Parathyroid adenoma (tissue), 2 donors: ENCODE measurements around the gene SLC35A5.
"Not testable (repeated sequence)": the region's sequence is repeated elsewhere in the genome, so short reads cannot be mapped to it uniquely, and the experiment has no call there.

Experiments
- H2AFZ ChIP-seq: fragments of 300-600 bp; sonication (generic); one replicate; pipeline ENCODE4 v1.7.0; 2017; ENCODE audit warnings: antibody characterized with exemption, mild to moderate bottlenecking
- H3K27ac ChIP-seq: fragments of 300-600 bp; sonication (generic); one replicate; pipeline ENCODE4 v1.7.0; 2017
- H3K27me3 ChIP-seq: fragments of 300-600 bp; sonication (generic); one replicate; pipeline ENCODE4 v1.7.0; 2017; ENCODE audit warnings: low read length; ENCODE audit not compliant: control insufficient read depth, insufficient read depth
- H3K36me3 ChIP-seq: fragments of 300-600 bp; sonication (generic); one replicate; pipeline ENCODE4 v1.7.0; 2017; ENCODE audit warnings: low read length; ENCODE audit not compliant: control insufficient read depth, insufficient read depth
- H3K4me1 ChIP-seq: fragments of 300-600 bp; sonication (generic); one replicate; pipeline ENCODE4 v1.7.0; 2017; ENCODE audit warnings: control low read depth
- H3K4me2 ChIP-seq: fragments of 300-600 bp; sonication (generic); one replicate; pipeline ENCODE4 v1.7.0; 2017; ENCODE audit warnings: low read length
- H3K4me3 ChIP-seq: fragments of 300-600 bp; sonication (generic); one replicate; pipeline ENCODE4 v1.7.0; 2017; ENCODE audit warnings: low read depth, low read length
- H3K79me2 ChIP-seq: fragments of 300-600 bp; sonication (generic); one replicate; pipeline ENCODE4 v1.7.0; 2017; ENCODE audit warnings: control low read depth
- H3K9ac ChIP-seq: fragments of 300-600 bp; sonication (generic); one replicate; pipeline ENCODE4 v1.7.0; 2017; ENCODE audit warnings: mild to moderate bottlenecking
- H3K9me3 ChIP-seq: fragments of 300-600 bp; sonication (generic); one replicate; pipeline ENCODE4 v1.7.0; 2017; ENCODE audit warnings: low read length; ENCODE audit not compliant: control insufficient read depth
- CTCF ChIP-seq: fragments of 300-600 bp; sonication (generic); IDR thresholded peaks from one replicate; pipeline ENCODE4 v1.7.0; 2017; ENCODE audit warnings: antibody characterized with exemption, mild to moderate bottlenecking
- donor health status: primary hyperparathyroidism.

The SLC35A5 gene

GRCh38 chr3:112519424-112520001, 42.3 kb upstream of the SLC35A5 start:
- Histone ChIP-seq H2AFZ (no peak overlapping the region), H3K27me3 (no peaks in the 10 kb centered on the region), H3K9me3 (no peaks in the 10 kb centered on the region), H3K27ac (no peak overlapping the region), H3K36me3 (no peaks in the 10 kb centered on the region), H3K4me3 (no peak overlapping the region), H3K79me2 (no peaks in the 10 kb centered on the region), H3K4me2 (no peak overlapping the region), H3K9ac (no peak overlapping the region), H3K4me1 (no peaks in the 10 kb centered on the region)
- peak; percentile 51 for TF ChIP-seq CTCF

DNA sequence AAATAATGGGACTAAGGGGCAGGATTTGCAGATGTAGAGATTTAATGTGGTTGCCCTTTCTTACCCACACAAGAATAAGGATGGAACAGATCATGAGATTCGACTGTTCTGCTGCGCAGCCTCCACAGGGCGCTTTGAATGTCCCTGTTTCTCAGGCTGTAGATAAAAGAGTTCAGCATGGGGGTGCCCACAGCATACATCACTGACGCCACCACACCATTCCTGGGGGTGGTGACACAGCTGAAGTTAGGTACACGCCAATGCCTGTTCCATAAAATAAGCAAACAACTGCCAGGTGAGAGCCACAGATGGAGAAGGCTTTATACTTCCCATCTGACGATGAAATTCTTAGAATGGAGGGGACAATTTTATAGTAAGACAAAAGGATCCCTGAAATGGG, 37.7 kb upstream of the SLC35A5 start:
- H3K27me3 ChIP-seq, H3K9me3 ChIP-seq, H3K36me3 ChIP-seq, H3K9ac ChIP-seq, H3K4me2 ChIP-seq, H3K4me3 ChIP-seq, H2AFZ ChIP-seq, H3K4me1 ChIP-seq, H3K27ac ChIP-seq, H3K79me2 ChIP-seq: not testable (repeated sequence)

DNA sequence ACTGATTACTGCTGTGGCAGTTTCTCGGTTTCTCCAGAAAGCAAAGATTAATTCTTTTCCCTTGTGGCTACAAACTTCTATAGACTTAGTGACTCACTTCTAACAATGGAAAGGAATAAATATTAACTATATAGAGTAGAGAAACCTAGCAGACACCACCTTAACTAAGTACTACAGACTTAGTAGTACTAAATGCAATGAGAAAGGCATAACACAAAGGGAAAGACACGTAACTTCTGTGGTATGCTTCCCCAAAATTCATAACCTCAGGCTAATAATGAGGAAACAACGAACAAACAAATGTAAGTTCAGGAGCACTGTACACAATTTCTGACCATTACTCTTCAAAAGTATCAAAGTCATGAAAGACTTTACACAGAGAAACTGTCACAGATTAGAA, 31.3 kb upstream of the SLC35A5 start:
- Histone ChIP-seq H3K27me3 (no peaks in the 10 kb centered on the region), H2AFZ (no peak overlapping the region), H3K36me3 (no peaks in the 10 kb centered on the region), H3K9ac (no peak overlapping the region), H3K9me3 (no peaks in the 10 kb centered on the region), H3K4me2 (no peak overlapping the region), H3K4me3 (no peak overlapping the region), H3K4me1 (no peaks in the 10 kb centered on the region), H3K27ac (no peak overlapping the region), H3K79me2 (no peaks in the 10 kb centered on the region)
- TF ChIP-seq CTCF = no peak

DNA sequence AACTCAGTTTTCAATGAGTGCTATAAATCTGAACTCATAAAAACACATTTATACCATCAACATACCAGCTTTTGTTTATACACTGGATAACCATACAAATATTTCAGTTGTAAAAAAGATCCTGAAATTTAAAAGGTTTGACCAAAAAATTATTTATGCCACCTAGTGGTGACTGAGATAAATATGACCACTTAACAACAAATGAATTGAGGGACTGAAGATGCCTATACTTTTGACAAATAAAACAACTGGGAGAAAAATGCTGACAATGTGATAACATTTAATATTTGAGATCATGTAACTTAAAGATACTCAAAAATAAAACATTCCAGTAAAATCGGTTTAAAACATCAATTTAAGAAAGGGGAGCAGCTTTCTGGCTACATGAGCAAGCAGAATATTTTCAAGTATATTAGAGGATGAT, 30.5 kb upstream of the SLC35A5 start:
- Histone ChIP-seq H3K27ac (no peak overlapping the region), H3K9ac (no peak overlapping the region), H3K4me3 (no peak overlapping the region), H3K4me1 (no peaks in the 10 kb centered on the region), H2AFZ (no peak overlapping the region), H3K4me2 (no peak overlapping the region), H3K27me3 (no peaks in the 10 kb centered on the region), H3K36me3 (no peaks in the 10 kb centered on the region), H3K79me2 (no peaks in the 10 kb centered on the region), H3K9me3 (no peaks in the 10 kb centered on the region)
- peak; percentile 60 for TF ChIP-seq CTCF

GRCh38 chr3:112539825-112540650, 21.8 kb upstream of the SLC35A5 start:
- Histone ChIP-seq H3K79me2 (peaks cover 3% of the 10 kb centered on the region), H3K27ac (no peak overlapping the region), H3K27me3 (no peaks in the 10 kb centered on the region), H3K4me2 (no peak overlapping the region), H3K36me3 (no peaks in the 10 kb centered on the region), H3K9ac (no peak overlapping the region), H3K9me3 (no peaks in the 10 kb centered on the region), H3K4me3 (no peak overlapping the region), H3K4me1 (no peaks in the 10 kb centered on the region), H2AFZ (no peak overlapping the region)
- TF ChIP-seq CTCF = no peak
